HFF-Myc (cell line): ENCODE measurements around the gene PLEKHA6.

Source experiments
- DNase-seq: peaks from one replicate; pipeline ENCODE4 v3.0.0-alpha.2; 2011; ENCODE audit warnings: low read depth; ENCODE audit errors: extremely low read depth
- H3K4me3 ChIP-seq: replicated peaks from 2 replicates; pipeline ENCODE4 v1.5.1; 2011; ENCODE audit warnings: low read depth, mild to moderate bottlenecking, control low read depth, low read length
- TF ChIP-seq, protein P1 (sequence below): IDR thresholded peaks from 2 replicates; pipeline ENCODE4 v1.5.1; 2012; ENCODE audit warnings: mild to moderate bottlenecking, low read depth, low read length, control low read depth; ENCODE audit errors: missing control alignments

The PLEKHA6 gene

GRCh38 chr1:204262506-204263253 is 97.0 kb downstream of the PLEKHA6 start:
- H3K4me3 ChIP-seq = no peak overlapping the region
- TF ChIP-seq, protein P1, sequence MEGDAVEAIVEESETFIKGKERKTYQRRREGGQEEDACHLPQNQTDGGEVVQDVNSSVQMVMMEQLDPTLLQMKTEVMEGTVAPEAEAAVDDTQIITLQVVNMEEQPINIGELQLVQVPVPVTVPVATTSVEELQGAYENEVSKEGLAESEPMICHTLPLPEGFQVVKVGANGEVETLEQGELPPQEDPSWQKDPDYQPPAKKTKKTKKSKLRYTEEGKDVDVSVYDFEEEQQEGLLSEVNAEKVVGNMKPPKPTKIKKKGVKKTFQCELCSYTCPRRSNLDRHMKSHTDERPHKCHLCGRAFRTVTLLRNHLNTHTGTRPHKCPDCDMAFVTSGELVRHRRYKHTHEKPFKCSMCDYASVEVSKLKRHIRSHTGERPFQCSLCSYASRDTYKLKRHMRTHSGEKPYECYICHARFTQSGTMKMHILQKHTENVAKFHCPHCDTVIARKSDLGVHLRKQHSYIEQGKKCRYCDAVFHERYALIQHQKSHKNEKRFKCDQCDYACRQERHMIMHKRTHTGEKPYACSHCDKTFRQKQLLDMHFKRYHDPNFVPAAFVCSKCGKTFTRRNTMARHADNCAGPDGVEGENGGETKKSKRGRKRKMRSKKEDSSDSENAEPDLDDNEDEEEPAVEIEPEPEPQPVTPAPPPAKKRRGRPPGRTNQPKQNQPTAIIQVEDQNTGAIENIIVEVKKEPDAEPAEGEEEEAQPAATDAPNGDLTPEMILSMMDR = no peak
- no peak for DNase-seq

DNA sequence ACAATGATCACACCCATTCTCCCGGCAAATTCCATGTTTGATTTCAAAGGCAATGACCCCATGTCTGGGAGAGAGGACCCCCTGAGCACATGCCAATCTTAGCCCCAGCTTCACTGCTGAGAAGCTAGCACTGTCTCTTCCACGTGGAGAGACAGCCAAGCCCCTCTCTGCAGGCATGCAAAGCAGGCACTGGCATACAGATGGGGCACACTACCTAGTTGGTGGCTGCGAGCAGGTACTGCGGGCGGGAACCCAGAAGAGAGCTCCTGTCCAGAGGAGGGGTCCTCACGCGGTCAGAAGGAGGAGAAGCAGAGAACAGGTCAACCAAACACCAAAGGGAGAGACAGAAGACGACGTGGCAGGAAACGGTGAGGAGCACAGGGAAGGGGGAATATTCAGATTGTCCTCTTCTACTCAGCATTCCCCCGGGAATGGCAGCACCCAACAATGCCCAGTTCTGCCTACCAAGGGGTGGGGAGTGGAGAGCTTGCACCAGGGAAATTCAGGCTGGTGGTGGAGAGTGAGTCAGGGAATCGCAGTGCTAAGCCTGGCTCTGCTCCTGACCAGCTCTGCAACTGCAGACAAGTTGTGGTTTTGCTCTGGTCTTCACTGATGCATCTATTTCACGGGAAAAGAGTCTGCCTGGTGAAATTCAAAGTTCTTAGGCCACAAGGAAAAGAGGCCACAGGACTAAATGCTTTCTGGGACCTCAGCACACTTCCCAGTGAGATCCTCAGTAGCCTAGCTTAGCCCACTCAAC is 97.8 kb downstream of the PLEKHA6 start:
- TF ChIP-seq, protein P1 = no peak
- no peak for DNase-seq
- H3K4me3 ChIP-seq = no peak overlapping the region

- DNase-seq = no peak
- H3K4me3 ChIP-seq = no peak overlapping the region
- TF ChIP-seq, protein P1 = no peak
Observed at GRCh38 chr1:204261266-204261665, 98.5 kb downstream of the PLEKHA6 start.

- H3K4me3 ChIP-seq = no peak overlapping the region
- no peak for DNase-seq
- TF ChIP-seq, protein P1 = no peak
Observed at GRCh38 chr1:204260601-204261197, 99.0 kb downstream of the PLEKHA6 start.

GRCh38 chr1:204259782-204260181 is 99.9 kb downstream of the PLEKHA6 start:
- H3K4me3 ChIP-seq = no peak overlapping the region
- DNase-seq = no peak
- TF ChIP-seq, protein P1 = no peak

DNA sequence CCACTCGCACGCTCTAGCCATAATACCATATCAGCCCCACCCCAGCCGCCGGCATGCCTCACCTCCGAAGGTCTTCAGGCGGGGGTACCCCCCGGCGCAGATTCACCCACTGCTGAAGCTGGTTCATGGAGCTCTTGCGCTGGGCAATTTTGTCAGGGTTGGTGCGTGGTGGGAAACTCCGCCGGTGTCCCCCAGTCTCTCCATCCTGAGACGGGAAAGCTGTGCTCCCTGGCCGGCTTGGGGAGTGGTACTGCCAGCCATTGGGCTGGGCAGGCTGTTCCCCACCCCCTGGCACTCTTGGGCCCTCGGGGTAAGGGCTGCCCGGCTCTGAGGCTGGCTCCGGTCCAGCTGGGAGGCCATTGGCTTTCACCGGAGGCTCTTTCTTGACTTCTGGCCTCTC is 100.5 kb downstream of the PLEKHA6 start:
- no peak for DNase-seq
- H3K4me3 ChIP-seq = no peak overlapping the region
- TF ChIP-seq, protein P1 = no peak
